ENCODE results near the gene VPS13A. TPM values are rescaled to one million over a fixed set of nuclear protein-coding genes. Genes with fewer than 3 reads are reported as not detected.
A peak's percentile ranks its signal among the peaks of the same experiment; 100 is the strongest.

The VPS13A gene
- total RNA-seq, 1 donor from 2014 or later, result 66.8 TPM

DNA sequence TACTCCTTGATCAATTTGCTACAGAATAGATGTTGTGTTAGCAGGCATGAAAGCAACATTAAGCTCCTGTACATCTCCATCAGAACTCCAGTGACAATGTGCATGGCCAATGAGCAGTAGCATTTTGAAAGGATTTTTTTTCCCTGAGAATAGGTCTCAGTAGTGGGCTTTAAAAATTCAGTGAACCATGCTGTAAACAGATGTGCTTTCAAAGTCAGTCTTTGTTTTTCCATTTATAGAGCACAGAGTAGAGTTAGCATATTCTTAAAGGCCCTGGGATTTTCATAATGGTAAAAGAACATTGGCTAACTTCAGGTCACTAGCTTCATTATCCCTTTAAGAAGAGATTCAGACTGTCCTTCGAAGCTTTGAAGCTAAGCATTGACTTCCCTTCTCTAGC, 150.8 kb downstream of the VPS13A start:
- Mint-ChIP-seq H3K9me3 (no peaks in the 10 kb centered on the region), H3K36me3 (peaks cover 28% of the 10 kb centered on the region), H3K27me3 (ENCODE audit: insufficient read depth, low read depth) (no peaks in the 10 kb centered on the region), H3K4me1 (peaks cover 16% of the 10 kb centered on the region), H3K27ac (no peak overlapping the region), H3K4me3 (no peak overlapping the region)
- H4K20me1 ChIP-seq (ENCODE audit: low read depth), result peaks cover 13% of the 10 kb centered on the region
- H3K27ac ChIP-seq, result no peak overlapping the region
- H3F3A ChIP-seq (ENCODE audit: low read depth), result no peaks in the 10 kb centered on the region
- H3K4me1 ChIP-seq, result peaks cover 11% of the 10 kb centered on the region
- H3K27me3 ChIP-seq, result no peaks in the 10 kb centered on the region
- peak overlapping the region; percentile 46 for H3K4me2 ChIP-seq
- H3K9me3 ChIP-seq (ENCODE audit: low read depth), result no peaks in the 10 kb centered on the region
- TF ChIP-seq EZH2phosphoT487 (IDR thresholded peaks at IDR 0.05), result no peak
- no peak for TF ChIP-seq CTCF (IDR thresholded peaks at IDR 0.05)
- no peak for TF ChIP-seq EZH2 (IDR thresholded peaks at IDR 0.05)
- peaks cover 4% of the 10 kb centered on the region for H3K36me3 ChIP-seq
- H3K9ac ChIP-seq, result no peak overlapping the region
- peak; percentile 8 for DNase-seq (ENCODE audit: low spot score)
- H3K79me2 ChIP-seq (ENCODE audit: low read depth), result no peaks in the 10 kb centered on the region
- no peak overlapping the region for H3K4me3 ChIP-seq
- no peak overlapping the region for H2AFZ ChIP-seq (replicated peaks)

DNA sequence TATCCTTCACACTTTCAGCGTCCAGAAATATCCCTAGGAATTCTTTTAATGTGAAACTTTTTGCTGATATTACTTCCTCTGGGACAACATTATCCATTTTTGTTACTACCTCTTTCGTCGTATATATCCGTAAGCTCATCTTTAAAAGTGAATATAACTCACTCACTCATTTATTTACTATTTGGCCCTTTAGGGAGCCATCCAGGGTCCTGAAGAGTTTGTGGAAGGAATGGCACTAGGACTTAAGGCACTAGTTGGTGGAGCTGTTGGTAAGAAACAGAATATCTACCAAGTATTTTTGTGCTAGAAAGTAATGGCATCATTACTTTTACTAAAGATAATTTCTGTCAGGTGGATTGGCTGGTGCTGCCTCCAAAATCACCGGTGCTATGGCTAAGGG, 192.7 kb downstream of the VPS13A start:
- peaks cover 2% of the 10 kb centered on the region for H3K27me3 Mint-ChIP-seq (ENCODE audit: insufficient read depth, low read depth)
- no peak overlapping the region for H3K27ac Mint-ChIP-seq
- Histone ChIP-seq H3K79me2 (ENCODE audit: low read depth) (no peaks in the 10 kb centered on the region), H3K27me3 (no peaks in the 10 kb centered on the region), H3K4me1 (peaks cover 4% of the 10 kb centered on the region), H3F3A (ENCODE audit: low read depth) (peaks cover 3% of the 10 kb centered on the region), H2AFZ (replicated peaks) (no peak overlapping the region), H3K4me3 (no peak overlapping the region), H3K36me3 (peaks cover 5% of the 10 kb centered on the region), H3K9me3 (ENCODE audit: low read depth) (no peaks in the 10 kb centered on the region), H3K27ac (no peak overlapping the region), H3K9ac (no peak overlapping the region), H4K20me1 (ENCODE audit: low read depth) (no peaks in the 10 kb centered on the region), H3K4me2 (no peak overlapping the region)
- H3K9me3 Mint-ChIP-seq, result no peaks in the 10 kb centered on the region
- TF ChIP-seq EZH2 (IDR thresholded peaks at IDR 0.05) (no peak), EZH2phosphoT487 (IDR thresholded peaks at IDR 0.05) (no peak), CTCF (IDR thresholded peaks at IDR 0.05) (no peak)
- peaks cover under 1% of the 10 kb centered on the region for H3K4me1 Mint-ChIP-seq
- no peak for DNase-seq (ENCODE audit: low spot score)
- peaks cover 22% of the 10 kb centered on the region for H3K36me3 Mint-ChIP-seq
- H3K4me3 Mint-ChIP-seq, result no peak overlapping the region

- no peaks in the 10 kb centered on the region for H3K9me3 ChIP-seq (ENCODE audit: low read depth)
- H3K9ac ChIP-seq, result no peak overlapping the region
- H3K4me3 Mint-ChIP-seq, result no peak overlapping the region
- no peak overlapping the region for H3K27ac Mint-ChIP-seq
- no peak overlapping the region for H3K4me2 ChIP-seq
- peaks cover 30% of the 10 kb centered on the region for H3K36me3 Mint-ChIP-seq
- no peak overlapping the region for H3K4me3 ChIP-seq
- no peaks in the 10 kb centered on the region for H4K20me1 ChIP-seq (ENCODE audit: low read depth)
- no peaks in the 10 kb centered on the region for H3K27me3 ChIP-seq
- H3K4me1 ChIP-seq, result peaks cover 19% of the 10 kb centered on the region
- H3K9me3 Mint-ChIP-seq, result no peaks in the 10 kb centered on the region
- TF ChIP-seq EZH2phosphoT487 (IDR thresholded peaks at IDR 0.05) (no peak), EZH2 (IDR thresholded peaks at IDR 0.05) (no peak), CTCF (IDR thresholded peaks at IDR 0.05) (no peak)
- peaks cover 15% of the 10 kb centered on the region for H3K4me1 Mint-ChIP-seq
- DNase-seq (ENCODE audit: low spot score), result no peak
- H2AFZ ChIP-seq (replicated peaks), result no peak overlapping the region
- H3K36me3 ChIP-seq, result no peaks in the 10 kb centered on the region
- peaks cover 22% of the 10 kb centered on the region for H3F3A ChIP-seq (ENCODE audit: low read depth)
- peaks cover 2% of the 10 kb centered on the region for H3K27me3 Mint-ChIP-seq (ENCODE audit: insufficient read depth, low read depth)
- H3K79me2 ChIP-seq (ENCODE audit: low read depth), result no peaks in the 10 kb centered on the region
- H3K27ac ChIP-seq, result no peak overlapping the region
Measured at GRCh38 chr9:77374266-77374665, 196.9 kb downstream of the VPS13A start.

All from neural progenitor cell (in vitro differentiated cells).